CD8-positive, alpha-beta memory T cell (primary cell): ENCODE data around the gene FASTK. TPM values are rescaled to one million over a fixed set of nuclear protein-coding genes. Genes with fewer than 3 reads are reported as not detected.
A peak's percentile ranks its signal among the peaks of the same experiment; 100 is the strongest.

ENCODE experiments used
- CTCF ChIA-PET: fragments of 350-600 bp; sonication (Branson Sonifier 250); formaldehyde crosslinking; loops from one replicate; lab custom pipeline; 2021; ENCODE audit warnings: antibody characterized with exemption; lab: Charles Lee
- POLR2A ChIA-PET: fragments of 350-600 bp; sonication (Branson Sonifier 250); formaldehyde crosslinking; loops from one replicate; lab custom pipeline; 2021; ENCODE audit warnings: antibody characterized with exemption; lab: Charles Lee
- DNase-seq, 5 donors: peaks; one replicate each; pipeline versions ENCODE4 v3.0.0 to v3.0.0-alpha.2; 2020 to 2022; ENCODE audit warnings: mixed read lengths in 1 of 5
- H3K27ac ChIP-seq: one replicate; pipeline ENCODE4 v1.7.0; 2013; ENCODE audit warnings: low read depth, mild to moderate bottlenecking, low read length, moderate library complexity
- H3K27me3 ChIP-seq: 2 replicates; pipeline ENCODE4 v1.7.0; 2013; ENCODE audit warnings: low read length, mild to moderate bottlenecking; ENCODE audit not compliant: insufficient read depth, poor library complexity, severe bottlenecking
- H3K36me3 ChIP-seq: 2 replicates; pipeline ENCODE4 v1.7.0; 2013; ENCODE audit warnings: mild to moderate bottlenecking, low read length, moderate library complexity; ENCODE audit not compliant: insufficient read depth
- H3K4me1 ChIP-seq: 2 replicates; pipeline ENCODE4 v1.7.0; 2013; ENCODE audit warnings: mild to moderate bottlenecking, low read length, moderate library complexity; ENCODE audit not compliant: insufficient read depth
- H3K4me3 ChIP-seq: 2 replicates; pipeline ENCODE4 v1.7.0; 2013; ENCODE audit warnings: mild to moderate bottlenecking, low read length
- H3K9me3 ChIP-seq: 2 replicates; pipeline ENCODE4 v1.7.0; 2013; ENCODE audit warnings: mild to moderate bottlenecking, low read length
- H3K27ac Mint-ChIP-seq, 8 donors: one replicate each; pipeline ENCODE4 v1.8.0; 2020 to 2021; ENCODE audit warnings: mixed read lengths in 8 of 8, mild to moderate bottlenecking in 6 of 8, inconsistent platforms in 3 of 8, moderate library complexity in 3 of 8
- H3K27me3 Mint-ChIP-seq, 2 donors: one replicate each; pipeline ENCODE4 v1.8.0; 2020 to 2021; ENCODE audit warnings: mixed read lengths in 2 of 2, mild to moderate bottlenecking in 1 of 2, moderate library complexity in 1 of 2
- H3K36me3 Mint-ChIP-seq, 3 donors: one replicate each; pipeline ENCODE4 v1.8.0; 2020 to 2021; ENCODE audit warnings: mixed read lengths in 3 of 3, inconsistent platforms in 1 of 3, mild to moderate bottlenecking in 1 of 3
- H3K4me1 Mint-ChIP-seq, 3 donors: one replicate each; pipeline ENCODE4 v1.8.0; 2020 to 2021; ENCODE audit warnings: mixed read lengths in 3 of 3, inconsistent platforms in 1 of 3, mild to moderate bottlenecking in 1 of 3
- H3K4me3 Mint-ChIP-seq, 7 donors: one replicate each; pipeline ENCODE4 v1.8.0; 2020 to 2021; ENCODE audit warnings: mixed read lengths in 7 of 7, mild to moderate bottlenecking in 6 of 7, moderate library complexity in 4 of 7, inconsistent platforms in 2 of 7
- H3K9me3 Mint-ChIP-seq, 5 donors: one replicate each; pipeline ENCODE4 v1.8.0; 2020 to 2022; ENCODE audit warnings: mixed read lengths in 5 of 5, mild to moderate bottlenecking in 3 of 5, moderate library complexity in 2 of 5, inconsistent platforms in 1 of 5
- polyA plus RNA-seq: library from polyadenylated mRNA; unstranded; fragments of 300-500 nt; fragmentation: Illumina TruSeq; gene quantifications from one replicate; pipeline ENCODE4 v1.2.3, GENCODE V29; 2021
- total RNA-seq, 2 experiments: library from RNA; stranded (reverse); gene quantifications; one replicate each; pipeline ENCODE4 v1.2.3, GENCODE V29; 2021

The FASTK gene
- total and polyA plus RNA-seq, 3 experiments from 2014 or later: 52.0 to 88.8 (median 83.1) TPM

DNA sequence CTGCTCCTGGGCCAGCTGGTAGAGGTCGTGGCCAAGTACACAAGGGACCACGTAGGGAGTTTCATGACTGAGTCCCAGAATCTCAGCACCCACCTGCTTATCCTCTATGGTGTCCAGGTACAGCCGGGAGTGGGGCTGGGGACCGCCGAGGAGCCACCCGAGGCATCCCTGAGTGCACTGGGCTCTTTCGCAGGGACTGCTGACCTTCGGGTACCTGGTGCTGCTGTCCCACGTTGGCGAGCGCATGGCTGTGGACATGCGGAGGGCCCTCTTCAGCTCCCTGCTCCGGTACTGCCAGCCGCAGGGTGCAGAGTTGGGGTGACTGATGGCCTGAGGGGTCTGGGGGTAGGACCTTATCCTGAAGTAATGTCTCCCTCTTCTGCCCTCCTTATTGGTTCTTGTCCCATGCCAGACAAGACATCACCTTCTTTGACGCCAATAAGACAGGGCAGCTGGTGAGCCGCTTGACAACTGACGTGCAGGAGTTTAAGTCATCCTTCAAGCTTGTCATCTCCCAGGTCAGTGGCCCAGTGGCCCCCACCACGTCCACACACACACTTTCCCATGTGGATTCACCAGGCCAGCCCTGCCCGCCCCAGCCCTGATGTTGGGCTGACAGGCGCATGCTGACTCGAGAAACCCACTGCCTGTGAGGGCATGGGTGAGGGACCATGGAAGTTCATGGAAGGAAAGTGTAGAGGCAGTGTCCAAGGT is 46.1 kb downstream of the FASTK start:
- peaks cover 5 to 23% (median 6%) of the 10 kb centered on the region in 3 donors for H3K4me1 Mint-ChIP-seq
- Histone ChIP-seq H3K27ac (no peak overlapping the region), H3K4me3 (no peak overlapping the region), H3K27me3 (no peaks in the 10 kb centered on the region), H3K36me3 (peaks cover 21% of the 10 kb centered on the region), H3K9me3 (no peaks in the 10 kb centered on the region), H3K4me1 (peaks cover 4% of the 10 kb centered on the region)
- H3K27ac Mint-ChIP-seq: peak overlapping the region in 1 of 8 donors; percentile 76
- H3K4me3 Mint-ChIP-seq: no peak overlapping the region
- ChIA-PET CTCF (no interaction called here), POLR2A (no interaction called here)
- no peak for DNase-seq
- H3K9me3 Mint-ChIP-seq: no peaks in the 10 kb centered on the region
- H3K36me3 Mint-ChIP-seq: peaks cover 0 to 55% (median 0%) of the 10 kb centered on the region in 3 donors
- H3K27me3 Mint-ChIP-seq: peaks cover 0 to 1% of the 10 kb centered on the region in 2 donors

GRCh38 chr7:151033864-151034249 is 46.8 kb downstream of the FASTK start:
- no peak for DNase-seq
- Mint-ChIP-seq H3K4me3 (no peak overlapping the region), H3K9me3 (no peaks in the 10 kb centered on the region), H3K27me3 (peaks cover 0 to 1% of the 10 kb centered on the region in 2 donors), H3K4me1 (peaks cover 7 to 22% (median 11%) of the 10 kb centered on the region in 3 donors), H3K27ac (no peak overlapping the region), H3K36me3 (peaks cover 0 to 56% (median 0%) of the 10 kb centered on the region in 3 donors)
- no peak overlapping the region for H3K27ac ChIP-seq
- peaks cover 21% of the 10 kb centered on the region for H3K36me3 ChIP-seq
- CTCF ChIA-PET: interaction anchor here (1.0 to 2.6 kb wide), 2 partner anchors 16 to 76 kb away, joined by 3 to 12 read pairs; no protein-coding TSS in a partner anchor
- no peaks in the 10 kb centered on the region for H3K27me3 ChIP-seq
- H3K4me1 ChIP-seq: peaks cover 10% of the 10 kb centered on the region
- H3K9me3 ChIP-seq: no peaks in the 10 kb centered on the region
- POLR2A ChIA-PET: no interaction called here
- H3K4me3 ChIP-seq: no peak overlapping the region

DNA sequence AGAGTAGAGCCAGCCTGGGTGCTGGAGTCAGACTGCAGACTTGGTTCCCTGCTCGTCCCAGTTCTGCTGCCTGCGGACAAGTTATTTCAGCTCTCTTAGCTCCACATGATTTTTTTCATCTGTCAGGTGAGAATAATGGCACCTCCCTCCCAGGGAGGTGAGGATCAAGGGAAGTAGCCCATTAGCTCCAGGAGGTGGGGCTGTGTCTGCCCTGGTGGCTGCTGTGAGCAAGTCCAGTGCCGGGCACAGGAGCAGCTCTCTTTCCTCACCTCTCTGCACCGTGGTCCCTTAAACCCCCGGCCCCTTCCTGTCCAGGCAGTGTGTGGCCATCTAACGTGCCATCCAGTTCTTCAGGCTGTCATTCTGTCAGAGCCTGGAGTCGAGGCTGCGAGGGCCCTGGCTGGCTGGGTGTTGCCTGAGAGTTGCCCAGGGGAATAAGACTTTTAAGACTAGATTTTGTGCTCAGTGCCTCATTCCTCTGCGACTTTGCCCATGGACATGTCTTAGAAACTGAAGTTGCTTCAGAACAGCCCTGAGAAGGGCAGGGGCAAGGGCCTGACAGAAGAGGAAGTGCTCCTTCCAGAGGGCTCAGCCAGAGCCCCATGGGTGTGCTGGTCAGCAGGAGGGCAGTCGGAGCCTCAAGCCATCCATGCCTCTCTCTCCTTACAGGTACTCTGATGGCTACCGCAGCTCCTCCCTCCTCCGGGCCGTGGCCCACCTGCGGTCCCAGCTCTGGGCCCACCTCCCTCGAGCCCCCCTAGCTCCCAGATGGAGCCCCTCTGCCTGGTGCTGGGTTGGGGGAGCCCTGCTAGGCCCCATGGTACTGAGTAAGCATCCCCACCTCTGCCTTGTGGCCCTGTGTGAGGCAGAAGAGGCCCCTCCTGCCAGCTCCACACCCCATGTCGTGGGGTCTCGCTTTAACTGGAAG is 47.4 kb downstream of the FASTK start:
- Mint-ChIP-seq H3K27me3 (peaks cover 0 to 1% of the 10 kb centered on the region in 2 donors), H3K36me3 (peaks cover 0 to 60% (median 3%) of the 10 kb centered on the region in 3 donors), H3K9me3 (no peaks in the 10 kb centered on the region), H3K4me3 (no peak overlapping the region), H3K4me1 (peaks cover 11 to 27% (median 15%) of the 10 kb centered on the region in 3 donors), H3K27ac (no peak overlapping the region)
- POLR2A ChIA-PET: no interaction called here
- Histone ChIP-seq H3K4me1 (peaks cover 13% of the 10 kb centered on the region), H3K27ac (no peak overlapping the region), H3K9me3 (no peaks in the 10 kb centered on the region), H3K36me3 (peaks cover 21% of the 10 kb centered on the region), H3K4me3 (no peak overlapping the region), H3K27me3 (no peaks in the 10 kb centered on the region)
- DNase-seq: no peak
- CTCF ChIA-PET: interaction anchor here (1.0 to 2.6 kb wide), 2 partner anchors 15 to 77 kb away, joined by 3 to 12 read pairs; no protein-coding TSS in a partner anchor

DNA sequence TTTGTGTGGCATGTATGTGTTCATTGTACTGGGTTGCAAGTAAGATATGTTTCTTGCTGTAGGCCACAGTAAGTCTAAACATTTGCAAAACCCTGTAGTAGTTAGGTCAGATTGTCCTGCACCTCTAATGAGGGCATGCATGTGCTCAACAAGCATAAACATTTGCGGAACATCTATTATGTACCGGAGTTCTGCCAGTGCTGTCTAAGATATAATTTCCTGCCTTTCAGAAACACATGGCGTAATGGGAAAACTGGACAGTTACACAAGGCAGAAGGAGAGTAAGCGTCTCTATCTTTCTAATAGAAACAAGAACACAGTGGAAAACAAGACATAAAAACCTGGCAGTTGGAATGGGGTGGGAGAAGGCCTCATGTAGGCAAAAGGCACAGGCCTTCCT is 49.6 kb downstream of the FASTK start:
- Mint-ChIP-seq H3K27ac (peak overlapping the region in 3 of 8 donors; percentile 8 to 70 (median 18)), H3K36me3 (peaks cover 0 to 47% (median 3%) of the 10 kb centered on the region in 3 donors), H3K4me3 (peak overlapping the region in 2 of 7 donors; percentile 6 to 58), H3K9me3 (no peaks in the 10 kb centered on the region), H3K4me1 (peaks cover 18 to 35% (median 28%) of the 10 kb centered on the region in 3 donors), H3K27me3 (peaks cover 0 to 1% of the 10 kb centered on the region in 2 donors)
- H3K4me1 ChIP-seq: peaks cover 20% of the 10 kb centered on the region
- no peaks in the 10 kb centered on the region for H3K9me3 ChIP-seq
- ChIA-PET POLR2A (no interaction called here), CTCF (interaction anchor here (1.4 to 2.6 kb wide), 2 partner anchors 13 to 79 kb away, joined by 5 to 12 read pairs; no protein-coding TSS in a partner anchor)
- H3K4me3 ChIP-seq: no peak overlapping the region
- no peak for DNase-seq
- no peak overlapping the region for H3K27ac ChIP-seq
- H3K27me3 ChIP-seq: no peaks in the 10 kb centered on the region
- peaks cover 10% of the 10 kb centered on the region for H3K36me3 ChIP-seq

GRCh38 chr7:151028948-151029501 is 51.6 kb downstream of the FASTK start:
- DNase-seq: no peak
- Mint-ChIP-seq H3K27me3 (peaks cover 0 to 1% of the 10 kb centered on the region in 2 donors), H3K9me3 (no peaks in the 10 kb centered on the region), H3K4me3 (peak overlapping the region; percentile 87 to 98 (median 96)), H3K27ac (peak overlapping the region; percentile 98 to 100 (median 99)), H3K36me3 (peaks cover 0 to 31% (median 3%) of the 10 kb centered on the region in 3 donors), H3K4me1 (peaks cover 18 to 35% (median 28%) of the 10 kb centered on the region in 3 donors)
- H3K4me3 ChIP-seq: peak overlapping the region; percentile 100
- H3K36me3 ChIP-seq: no peaks in the 10 kb centered on the region
- peak overlapping the region; percentile 90 for H3K27ac ChIP-seq
- ChIA-PET CTCF (interaction anchor here (0.6 to 3.2 kb wide), 13 partner anchors 8 to 615 kb away, joined by 3 to 35 read pairs (median 5); partner anchors contain the start of genes NOS3, SLC4A2 and TMUB1), POLR2A (interaction anchor here (0.6 to 1.5 kb wide), 5 partner anchors 11 to 315 kb away, joined by 3 to 13 read pairs (median 5); partner anchors contain the start of gene SLC4A2)
- H3K27me3 ChIP-seq: no peaks in the 10 kb centered on the region
- H3K9me3 ChIP-seq: no peaks in the 10 kb centered on the region
- peaks cover 20% of the 10 kb centered on the region for H3K4me1 ChIP-seq

DNA sequence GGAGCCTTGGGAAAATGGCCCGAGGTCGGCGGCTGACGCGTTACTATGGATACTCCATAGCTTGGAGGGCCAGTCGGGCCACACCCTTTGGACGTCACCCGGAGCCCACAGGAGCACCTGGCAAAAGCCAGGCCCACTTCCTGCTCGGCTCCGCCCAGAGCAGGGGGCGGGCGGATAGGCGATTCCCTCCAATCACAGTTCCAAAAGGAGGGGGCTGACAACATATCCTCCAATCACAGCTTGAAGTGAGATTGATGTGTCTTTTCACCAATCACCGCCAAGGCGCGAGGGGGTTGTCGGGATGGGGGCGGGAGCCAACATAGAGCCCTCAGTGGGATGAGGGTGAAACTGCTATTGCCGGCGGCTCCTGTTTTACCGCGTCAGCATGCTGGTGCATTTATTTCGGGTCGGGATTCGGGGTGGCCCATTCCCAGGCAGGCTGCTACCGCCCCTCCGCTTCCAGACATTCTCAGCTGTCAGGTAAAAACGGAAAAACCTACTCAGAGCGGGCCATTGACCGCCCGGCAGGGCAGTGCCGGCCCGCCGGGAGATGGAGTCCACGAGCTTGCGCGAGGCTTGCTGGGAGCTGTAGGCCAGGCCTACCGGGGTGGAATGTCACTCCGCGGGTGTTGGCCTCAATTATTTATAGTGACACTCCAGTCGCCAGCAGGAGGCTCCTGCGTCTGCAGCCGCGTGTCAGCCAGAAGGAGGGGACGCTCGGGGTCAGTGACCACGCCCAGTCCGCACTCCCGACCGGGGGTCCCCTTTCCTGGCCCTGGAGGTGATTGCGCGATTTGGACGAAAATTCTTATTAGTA is 52.3 kb downstream of the FASTK start, which contains the start of gene ABCB8:
Gene ABCB8 (plus strand): TSS at position 320 of the 817 bp plus-strand sequence. CDS start 66 bp downstream, at position 386.
- Mint-ChIP-seq H3K9me3 (no peaks in the 10 kb centered on the region), H3K27me3 (peaks cover 0 to 1% of the 10 kb centered on the region in 2 donors), H3K4me3 (peak within 1 kb of the TSS; percentile 87 to 98 (median 96)), H3K27ac (peak within 1 kb of the TSS; percentile 98 to 100 (median 99)), H3K4me1 (peaks cover 18 to 35% (median 28%) of the 10 kb centered on the region in 3 donors), H3K36me3 (peaks cover 0 to 31% (median 3%) of the 10 kb centered on the region in 3 donors)
- no peaks in the 10 kb centered on the region for H3K9me3 ChIP-seq
- peak within 1 kb of the TSS; percentile 90 for H3K27ac ChIP-seq
- H3K4me1 ChIP-seq: peaks cover 20% of the 10 kb centered on the region
- H3K36me3 ChIP-seq: no peaks in the 10 kb centered on the region
- DNase-seq: peak; percentile 93 to 99 (median 99)
- peak within 1 kb of the TSS; percentile 100 for H3K4me3 ChIP-seq
- ChIA-PET POLR2A (interaction anchor here (0.6 to 1.5 kb wide), 9 partner anchors 10 to 314 kb away, joined by 3 to 13 read pairs (median 5); partner anchors contain the start of genes CDK5, SLC4A2 and TMUB1), CTCF (interaction anchor here (0.6 to 3.2 kb wide), 25 partner anchors 9 to 1181 kb away, joined by 3 to 35 read pairs (median 4); partner anchors contain the start of genes NOS3, SLC4A2 and TMUB1)
- no peaks in the 10 kb centered on the region for H3K27me3 ChIP-seq
